T-helper 2 cell treated with Interferon-gamma antibody and Interleukin-4, amounts not matched to agents 100 ng/mL and 5 ng/mL, for 36 hours (primary cell): ENCODE results near the gene RNF40. TPM values are rescaled to one million over a fixed set of nuclear protein-coding genes. Genes with fewer than 3 reads are reported as not detected.
"Not testable (repeated sequence)": the region's sequence is repeated elsewhere in the genome, so short reads cannot be mapped to it uniquely, and the experiment has no call there.

Source experiments
- intact Hi-C: fragments of 100-400 bp; cut with micrococcal nuclease; formaldehyde crosslinking; loops from one replicate; pipeline ENCODE4 v1.15.1; 2023
- total RNA-seq: library from RNA; stranded (reverse); gene quantifications from 2 replicates; pipeline ENCODE4 v1.2.3, GENCODE V29; 2022

The RNF40 gene
- total RNA-seq, 1 donor from 2014 or later = 85.5 TPM

DNA sequence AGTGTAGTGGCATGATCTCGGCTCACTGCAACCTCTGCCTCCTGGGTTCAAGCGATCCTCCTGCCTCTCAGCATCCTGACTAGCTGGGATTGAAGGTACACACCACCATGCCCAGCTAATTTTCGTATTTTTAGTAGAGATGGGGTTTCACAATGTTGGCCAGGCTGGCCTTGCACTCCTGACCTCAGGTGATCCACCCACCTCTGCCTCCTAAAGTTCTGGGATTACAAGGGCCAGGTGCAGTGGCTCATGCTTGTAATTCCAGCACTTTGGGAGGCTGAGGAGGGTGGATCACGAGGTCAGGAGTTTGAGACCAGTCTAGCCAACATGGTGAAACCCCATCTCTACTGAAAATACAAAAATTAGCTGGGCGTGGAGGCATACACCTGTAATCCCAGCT is 47.6 kb downstream of the RNF40 start:
- intact Hi-C loops = not testable (repeated sequence)

DNA sequence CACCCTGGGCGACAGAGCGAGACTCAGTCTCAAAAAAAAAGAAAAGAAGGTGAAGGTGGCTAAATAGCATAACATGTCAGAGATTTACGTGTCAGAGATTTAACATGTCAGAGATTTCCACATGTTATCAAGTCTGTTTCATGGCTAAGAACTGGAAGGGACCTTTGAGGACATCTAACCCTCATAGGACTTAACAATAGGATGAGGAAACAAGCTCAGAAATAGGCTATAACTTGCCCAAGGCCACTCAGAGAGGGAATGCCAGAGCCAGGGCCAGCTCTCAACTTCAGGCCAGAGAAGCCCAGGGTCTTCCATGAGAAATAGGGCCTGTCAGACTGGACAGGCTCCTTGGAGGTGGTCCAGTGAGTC is 51.7 kb downstream of the RNF40 start:
- intact Hi-C loops = loop anchor here (1.0 kb wide), 1 partner anchor 108 kb away; no protein-coding TSS in a partner anchor

DNA sequence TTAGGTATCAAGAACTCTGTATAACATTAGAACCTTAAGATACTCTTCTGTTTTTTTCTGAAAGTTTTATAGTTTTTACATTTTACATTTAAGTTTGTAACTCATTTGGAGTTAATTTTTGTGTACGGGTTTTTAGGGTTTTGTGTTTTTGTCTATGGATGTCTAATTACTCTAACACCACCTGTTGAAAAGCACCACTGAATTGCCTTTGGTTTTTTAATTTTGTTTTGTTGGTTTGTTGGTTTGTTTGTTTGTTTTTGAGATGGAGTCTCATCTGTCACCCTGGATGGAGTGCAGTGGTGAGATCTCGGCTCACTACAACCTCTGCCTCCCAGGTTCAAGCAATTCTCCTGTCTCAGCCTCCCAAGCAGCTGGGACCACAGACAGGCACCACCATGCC is 54.6 kb downstream of the RNF40 start:
- intact Hi-C loops = no loop called here

DNA sequence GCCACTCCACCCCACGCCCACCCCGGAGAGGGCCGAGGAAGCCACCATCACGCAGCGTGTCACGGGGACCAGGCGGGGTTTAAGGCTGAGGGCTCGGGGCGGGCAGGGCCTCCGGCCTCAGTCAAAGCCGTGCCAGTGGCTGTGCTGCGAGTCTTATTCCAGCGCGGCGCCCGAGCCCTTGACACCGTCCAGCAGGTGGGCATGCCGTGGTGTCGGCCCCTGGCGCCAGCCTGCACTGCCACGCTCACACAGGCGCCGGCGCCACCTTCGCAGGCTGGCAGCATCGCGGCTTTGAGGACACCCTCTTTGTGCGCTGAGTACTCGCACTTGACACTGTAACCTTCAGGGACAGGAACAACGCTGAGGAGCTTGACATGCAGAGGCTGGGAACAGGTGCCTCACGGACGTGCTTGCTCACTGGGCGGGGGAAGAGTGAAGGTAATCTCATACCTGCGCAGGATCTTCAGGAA is 58.9 kb downstream of the RNF40 start:
- intact Hi-C loops = no loop called here

DNA sequence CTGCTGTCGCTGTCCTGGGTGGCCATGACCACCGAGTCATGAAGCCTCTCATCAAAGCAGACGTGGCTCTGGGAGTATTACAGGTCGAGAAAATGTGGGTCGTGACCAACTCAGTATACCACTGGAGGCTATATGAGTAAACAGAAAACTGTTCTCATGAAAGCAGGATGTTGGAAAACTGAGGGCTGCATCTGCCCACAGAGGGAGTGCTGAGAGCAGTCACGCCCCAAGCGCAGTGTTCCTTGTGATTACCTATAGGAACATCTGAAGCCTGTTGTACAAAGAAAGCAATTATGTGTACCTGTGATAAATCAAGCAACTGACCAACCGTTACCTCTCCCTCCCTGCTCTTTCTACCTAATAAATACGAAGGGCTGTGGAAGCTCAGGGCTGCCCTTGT is 59.3 kb downstream of the RNF40 start:
- intact Hi-C loops = not testable (repeated sequence)

DNA sequence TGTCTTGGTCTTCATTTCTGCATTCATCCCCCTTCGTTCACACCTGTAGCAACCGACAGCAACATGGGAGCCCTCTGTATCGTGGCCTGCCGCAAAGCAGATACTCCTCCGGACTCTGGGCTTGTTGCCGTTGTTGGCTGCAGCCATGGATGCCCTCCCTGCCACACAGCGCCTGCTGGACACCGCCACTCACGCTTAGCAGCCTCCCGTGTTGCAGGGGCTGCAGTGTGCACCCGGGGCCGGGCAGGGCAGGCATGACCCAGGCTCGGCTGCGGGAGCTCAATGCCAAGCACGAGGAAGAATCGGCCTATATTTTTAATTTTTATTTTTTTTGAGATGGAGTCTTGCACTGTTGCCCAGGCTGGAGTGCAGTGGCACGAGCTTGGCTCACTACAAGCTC is 59.8 kb downstream of the RNF40 start:
- intact Hi-C loops = no loop called here

Other genes starting within 250 kb of the RNF40 start
- gene ZNF768, start 235.8 kb upstream of the RNF40 start, total RNA-seq = 5.4 and 5.9 TPM in 2 replicates
- gene ZNF747, start 227.5 kb upstream of the RNF40 start, total RNA-seq = 12.1 and 12.7 TPM in 2 replicates
- gene ZNF764, start 203.9 kb upstream of the RNF40 start, total RNA-seq = 15.3 and 16.4 TPM in 2 replicates
- 13.9 and 16.4 TPM in 2 replicates for gene ZNF688, start 190.6 kb upstream of the RNF40 start, total RNA-seq
- gene ZNF785, start 176.6 kb upstream of the RNF40 start, total RNA-seq = 15.2 and 18.5 TPM in 2 replicates
- gene ZNF689, start 151.9 kb upstream of the RNF40 start, total RNA-seq = 11.6 and 13.5 TPM in 2 replicates
- 71.0 and 71.4 TPM in 2 replicates for gene PRR14, start 111.4 kb upstream of the RNF40 start, total RNA-seq
- gene FBRS, start 103.9 kb upstream of the RNF40 start, total RNA-seq = 77.3 and 81.1 TPM in 2 replicates
- 81.8 and 88.3 TPM in 2 replicates for gene SRCAP, start 63.2 kb upstream of the RNF40 start, total RNA-seq
- 44.5 and 47.6 TPM in 2 replicates for gene PHKG2, start 13.9 kb upstream of the RNF40 start, total RNA-seq
- gene CFAP119, start 260 bp upstream of the RNF40 start, total RNA-seq = 2.3 and 4.4 TPM in 2 replicates
- 0.25 and 0.43 TPM in 2 replicates for gene ZNF629, start 24.9 kb downstream of the RNF40 start, total RNA-seq
- 22.7 and 22.8 TPM in 2 replicates for gene BCL7C, start 131.8 kb downstream of the RNF40 start, total RNA-seq
- gene CTF1, start 134.3 kb downstream of the RNF40 start, total RNA-seq = 0.32 and 0.41 TPM in 2 replicates
- 26.6 and 27.1 TPM in 2 replicates for gene FBXL19, start 161.2 kb downstream of the RNF40 start, total RNA-seq
- gene ORAI3, start 186.7 kb downstream of the RNF40 start, total RNA-seq = 25.7 and 27.1 TPM in 2 replicates
- gene SETD1A, start 195.4 kb downstream of the RNF40 start, total RNA-seq = 29.7 and 30.2 TPM in 2 replicates
- gene HSD3B7, start 222.9 kb downstream of the RNF40 start, total RNA-seq = 3.8 TPM in 2 replicates
- 0.55 and 0.59 TPM in 2 replicates for gene STX1B, start 248.3 kb downstream of the RNF40 start, total RNA-seq